Ascending aorta (tissue), 2 donors: ENCODE results near the gene TMEM198. TPM values are rescaled to one million over a fixed set of nuclear protein-coding genes. Genes with fewer than 3 reads are reported as not detected.

Experiments
- DNase-seq, 2 donors: peaks; one replicate each; pipeline ENCODE4 v3.0.0-alpha.2; 2019; ENCODE audit warnings: low spot score in 2 of 2
- H3K27ac ChIP-seq, 2 donors: fragments of 200-600 bp; sonication (generic); one replicate each; pipeline ENCODE4 v1.5.1; 2016 to 2017; ENCODE audit warnings: mild to moderate bottlenecking in 1 of 2
- H3K27me3 ChIP-seq: fragments of 200-600 bp; sonication (generic); one replicate; pipeline ENCODE4 v1.5.1; 2017
- H3K36me3 ChIP-seq, 2 donors: fragments of 200-600 bp; sonication (generic); one replicate each; pipeline ENCODE4 v1.5.1; 2016
- H3K4me1 ChIP-seq, 2 donors: fragments of 200-600 bp; sonication (generic); one replicate each; pipeline ENCODE4 v1.5.1; 2016 to 2017; ENCODE audit warnings: mild to moderate bottlenecking in 1 of 2
- H3K4me3 ChIP-seq, 2 donors: fragments of 200-600 bp; sonication (generic); one replicate each; pipeline ENCODE4 v1.5.1; 2016 to 2017; ENCODE audit warnings: mild to moderate bottlenecking in 1 of 2
- H3K9me3 ChIP-seq, 2 donors: fragments of 200-600 bp; sonication (generic); one replicate each; pipeline ENCODE4 v1.5.1; 2016
- CTCF ChIP-seq, 3 experiments: fragments of 200-600 bp in 2 of 3; fragments of 450-650 bp in 1 of 3; sonication (generic) in 2 of 3; IDR thresholded peaks; one replicate each; pipeline ENCODE4 v1.5.1; 2016 to 2019; ENCODE audit warnings: antibody characterized with exemption in 3 of 3, mild to moderate bottlenecking in 1 of 3, moderate library complexity in 1 of 3
- intact Hi-C: fragments of 100-400 bp; cut with DNase I; formaldehyde crosslinking; loops from one replicate; pipeline ENCODE4 v1.15.1; 2023
- total RNA-seq: library from RNA; depleted of rRNA; stranded (reverse); fragments of >200 nt; gene quantifications from one replicate; pipeline ENCODE4 v1.1.0, GENCODE V29; 2016

TMEM198 gene
- total RNA-seq = 6.0 TPM

- Histone ChIP-seq H3K36me3 (peaks cover 26 to 29% of the 10 kb centered on the region in 2 donors), H3K27ac (peak within 1 kb of the TSS; percentile 92 to 95), H3K9me3 (no peaks in the 10 kb centered on the region), H3K4me3 (peak within 1 kb of the TSS; percentile 87 to 90), H3K4me1 (peaks cover 8 to 24% of the 10 kb centered on the region in 2 donors), H3K27me3 (no peaks in the 10 kb centered on the region)
- peak; percentile 96 to 99 for DNase-seq
- intact Hi-C loops = loop anchor here (1.0 to 10.0 kb wide), 8 partner anchors 9 to 269 kb away; partner anchors contain the start of genes DNAJB2, GMPPA and STK11IP
- TF ChIP-seq CTCF (IDR thresholded peaks at IDR 0.05) = no peak
Observed at GRCh38 chr2:219543596-219544358, at the start of gene TMEM198, which contains the start of gene CHPF. TSS of gene TMEM198 (plus strand) at chr2:219544028. CDS start at chr2:219544728, 700 bp downstream. TSS of gene CHPF (minus strand) at chr2:219543809. CDS start at chr2:219543538, 271 bp downstream.

GRCh38 chr2:219494952-219495530 lies 48.8 kb upstream of the TMEM198 start:
- Histone ChIP-seq H3K9me3 (no peaks in the 10 kb centered on the region), H3K27ac (peak overlapping the region; percentile 91 to 99), H3K27me3 (no peaks in the 10 kb centered on the region), H3K36me3 (peaks cover 24 to 28% of the 10 kb centered on the region in 2 donors), H3K4me1 (peaks cover 13 to 26% of the 10 kb centered on the region in 2 donors), H3K4me3 (no peak overlapping the region)
- peak in 1 of 3 experiments; percentile 70 for TF ChIP-seq CTCF (IDR thresholded peaks at IDR 0.05)
- intact Hi-C loops = loop anchor here (1.0 kb wide), 2 partner anchors 35 to 65 kb away; no protein-coding TSS in a partner anchor
- no peak for DNase-seq

GRCh38 chr2:219495531-219496122 lies 48.2 kb upstream of the TMEM198 start:
- peak overlapping the region; percentile 91 to 99 for H3K27ac ChIP-seq
- peak in 1 of 2 donors; percentile 83 for DNase-seq
- H3K27me3 ChIP-seq = no peaks in the 10 kb centered on the region

GRCh38 chr2:219496247-219496824 lies 47.5 kb upstream of the TMEM198 start:
- H3K9me3 ChIP-seq = no peaks in the 10 kb centered on the region
- peaks cover 13 to 26% of the 10 kb centered on the region in 2 donors for H3K4me1 ChIP-seq
- intact Hi-C loops = no loop called here
- peaks cover 12 to 15% of the 10 kb centered on the region in 2 donors for H3K36me3 ChIP-seq
- H3K4me3 ChIP-seq = peak overlapping the region in 1 of 2 donors; percentile 85
- TF ChIP-seq CTCF (IDR thresholded peaks at IDR 0.05) = no peak
- H3K27me3 ChIP-seq = no peaks in the 10 kb centered on the region
- H3K27ac ChIP-seq = peak overlapping the region; percentile 91 to 99
- no peak for DNase-seq

More at GRCh38 chr2:219495531-219496122, 48.2 kb upstream of the TMEM198 start:
- intact Hi-C loops = loop anchor here (1.0 kb wide), 2 partner anchors 35 to 65 kb away; no protein-coding TSS in a partner anchor
- peak in 2 of 3 experiments; percentile 55 to 69 for TF ChIP-seq CTCF (IDR thresholded peaks at IDR 0.05)
- Histone ChIP-seq H3K36me3 (peaks cover 19 to 22% of the 10 kb centered on the region in 2 donors), H3K9me3 (no peaks in the 10 kb centered on the region), H3K4me3 (peak overlapping the region in 1 of 2 donors; percentile 85), H3K4me1 (peaks cover 13 to 26% of the 10 kb centered on the region in 2 donors)

- Histone ChIP-seq H3K27me3 (no peaks in the 10 kb centered on the region), H3K36me3 (peaks cover 6 to 13% of the 10 kb centered on the region in 2 donors), H3K27ac (peak overlapping the region; percentile 91 to 99), H3K9me3 (no peaks in the 10 kb centered on the region), H3K4me1 (peaks cover 13 to 26% of the 10 kb centered on the region in 2 donors), H3K4me3 (peak overlapping the region; percentile 68 to 85)
- intact Hi-C loops = no loop called here
- peak in 1 of 2 donors; percentile 74 for DNase-seq
- TF ChIP-seq CTCF (IDR thresholded peaks at IDR 0.05) = no peak
Observed at GRCh38 chr2:219496825-219497494, 46.9 kb upstream of the TMEM198 start.
